Panc1 (cell line): ENCODE data around the gene SATB1. TPM values are rescaled to one million over a fixed set of nuclear protein-coding genes. Genes with fewer than 3 reads are reported as not detected.

Source experiments
- ATAC-seq: fragments of 200-7000 bp; cut with Tn5 transposase; 2 replicates; pipeline ENCODE4 v1.9.1; 2020; ENCODE audit warnings: mild to moderate bottlenecking, moderate library complexity
- BruUV-seq: library from RNA; stranded (reverse); fragments of 400-500 nt; replicated peaks from 2 replicates; lab custom pipeline; 2021; lab: Mats Ljungman, UMichigan
- CTCF ChIA-PET: fragments of 300-600 bp; sonication (Branson Sonifier 250); formaldehyde crosslinking; loops from one replicate; lab custom pipeline; 2022; ENCODE audit warnings: antibody characterized with exemption; lab: Charles Lee
- POLR2A ChIA-PET: fragments of 300-600 bp; sonication (Branson Sonifier 250); formaldehyde crosslinking; loops from one replicate; lab custom pipeline; 2022; ENCODE audit warnings: antibody characterized with exemption; lab: Charles Lee
- DNase-seq: peaks from one replicate; pipeline ENCODE4 v3.0.0-alpha.2; 2010; ENCODE audit warnings: low read depth, low spot score
- H3K27ac ChIP-seq: 2 replicates; pipeline ENCODE4 v1.5.1; 2011; ENCODE audit warnings: mild to moderate bottlenecking, low read length, inconsistent platforms
- H3K27me3 ChIP-seq: fragments of 200-500 bp; sonication (Bioruptor generic); 2 replicates; pipeline ENCODE4 v1.6.0; 2014; ENCODE audit warnings: low read length, inconsistent platforms; ENCODE audit not compliant: control insufficient read depth, insufficient read depth
- H3K36me3 ChIP-seq: fragments of 200-500 bp; sonication (Bioruptor generic); 2 replicates; pipeline ENCODE4 v1.5.1; 2014; ENCODE audit warnings: inconsistent platforms, mild to moderate bottlenecking, low read length, moderate library complexity; ENCODE audit not compliant: control insufficient read depth, insufficient read depth
- H3K4me1 ChIP-seq: 2 replicates; pipeline ENCODE4 v1.5.1; 2011; ENCODE audit warnings: inconsistent platforms, mild to moderate bottlenecking, low read length, moderate library complexity; ENCODE audit not compliant: control insufficient read depth, insufficient read depth
- H3K4me3 ChIP-seq, 2 experiments: 2 replicates each; pipeline ENCODE4 v1.5.1; 2011 to 2012; ENCODE audit warnings: low read depth in 2 of 2, low read length in 2 of 2, mild to moderate bottlenecking in 2 of 2, inconsistent platforms in 1 of 2, moderate library complexity in 1 of 2
- H3K9me3 ChIP-seq: fragments of 200-500 bp; sonication (Bioruptor generic); 2 replicates; pipeline ENCODE4 v1.5.1; 2014; ENCODE audit warnings: low read depth, mild to moderate bottlenecking, inconsistent platforms, low read length, moderate library complexity; ENCODE audit not compliant: control insufficient read depth, insufficient read depth
- CTCF ChIP-seq: fragments of 450-650 bp; IDR thresholded peaks from 2 replicates; pipeline ENCODE4 v1.5.1; 2017; ENCODE audit warnings: mild to moderate bottlenecking
- POLR2AphosphoS5 ChIP-seq: IDR thresholded peaks from 2 replicates; pipeline ENCODE4 v1.6.1; 2012; ENCODE audit warnings: mild to moderate bottlenecking, low read depth, low read length, moderate library complexity
- SIN3A ChIP-seq: IDR thresholded peaks from 2 replicates; pipeline ENCODE4 v1.6.1; 2012; ENCODE audit warnings: low read depth, mild to moderate bottlenecking, low read length, moderate library complexity, borderline replicate concordance; ENCODE audit not compliant: insufficient read depth
- TCF7L2 ChIP-seq: IDR thresholded peaks from 2 replicates; pipeline ENCODE4 v1.6.1; 2011; ENCODE audit warnings: mild to moderate bottlenecking, low read depth, low read length, inconsistent platforms
- in situ Hi-C: cut with HindIII; loops from 2 replicates; pipeline ENCODE4 v1.10.0; 2016; ENCODE audit warnings: low sequenced_read_pairs, low pct_unique_long_range_greater_than_20kb
- intact Hi-C: fragments of 100-400 bp; cut with micrococcal nuclease; formaldehyde crosslinking; loops from one replicate; pipeline ENCODE4 v1.10.0; 2022; ENCODE audit not compliant: unreplicated experiment
- total RNA-seq: library from RNA; stranded (reverse); gene quantifications from one replicate; pipeline ENCODE4 v1.2.1, GENCODE V29; 2021; ENCODE audit not compliant: unreplicated experiment
- TF ChIP-seq, protein P1 (sequence below), 2 experiments: IDR thresholded peaks; 2 replicates each; pipeline ENCODE4 v1.6.1; 2011 to 2012; ENCODE audit warnings: low read depth in 2 of 2, control low read depth in 1 of 2, low read length in 1 of 2, mild to moderate bottlenecking in 1 of 2, moderate library complexity in 1 of 2; ENCODE audit not compliant: insufficient read depth in 1 of 2

Gene SATB1
- total RNA-seq, 1 experiment from 2014 or later, result 0.31 TPM

- POLR2A ChIA-PET, result interaction anchor here (0.6 kb wide), 1 partner anchor 62 kb away, joined by 5 read pairs; no protein-coding TSS in a partner anchor
- DNase-seq (no peak), ATAC-seq (no peak)
- BruUV-seq, result no TSS peak
- no peaks in the 10 kb centered on the region for H3K9me3 ChIP-seq
- CTCF ChIA-PET, result no interaction called here
- in situ Hi-C loops (no loop called here), intact Hi-C loops (no loop called here)
- H3K36me3 ChIP-seq, result no peaks in the 10 kb centered on the region
- H3K4me1 ChIP-seq, result no peaks in the 10 kb centered on the region
- no peak overlapping the region for H3K27ac ChIP-seq
- TF ChIP-seq, protein P1, sequence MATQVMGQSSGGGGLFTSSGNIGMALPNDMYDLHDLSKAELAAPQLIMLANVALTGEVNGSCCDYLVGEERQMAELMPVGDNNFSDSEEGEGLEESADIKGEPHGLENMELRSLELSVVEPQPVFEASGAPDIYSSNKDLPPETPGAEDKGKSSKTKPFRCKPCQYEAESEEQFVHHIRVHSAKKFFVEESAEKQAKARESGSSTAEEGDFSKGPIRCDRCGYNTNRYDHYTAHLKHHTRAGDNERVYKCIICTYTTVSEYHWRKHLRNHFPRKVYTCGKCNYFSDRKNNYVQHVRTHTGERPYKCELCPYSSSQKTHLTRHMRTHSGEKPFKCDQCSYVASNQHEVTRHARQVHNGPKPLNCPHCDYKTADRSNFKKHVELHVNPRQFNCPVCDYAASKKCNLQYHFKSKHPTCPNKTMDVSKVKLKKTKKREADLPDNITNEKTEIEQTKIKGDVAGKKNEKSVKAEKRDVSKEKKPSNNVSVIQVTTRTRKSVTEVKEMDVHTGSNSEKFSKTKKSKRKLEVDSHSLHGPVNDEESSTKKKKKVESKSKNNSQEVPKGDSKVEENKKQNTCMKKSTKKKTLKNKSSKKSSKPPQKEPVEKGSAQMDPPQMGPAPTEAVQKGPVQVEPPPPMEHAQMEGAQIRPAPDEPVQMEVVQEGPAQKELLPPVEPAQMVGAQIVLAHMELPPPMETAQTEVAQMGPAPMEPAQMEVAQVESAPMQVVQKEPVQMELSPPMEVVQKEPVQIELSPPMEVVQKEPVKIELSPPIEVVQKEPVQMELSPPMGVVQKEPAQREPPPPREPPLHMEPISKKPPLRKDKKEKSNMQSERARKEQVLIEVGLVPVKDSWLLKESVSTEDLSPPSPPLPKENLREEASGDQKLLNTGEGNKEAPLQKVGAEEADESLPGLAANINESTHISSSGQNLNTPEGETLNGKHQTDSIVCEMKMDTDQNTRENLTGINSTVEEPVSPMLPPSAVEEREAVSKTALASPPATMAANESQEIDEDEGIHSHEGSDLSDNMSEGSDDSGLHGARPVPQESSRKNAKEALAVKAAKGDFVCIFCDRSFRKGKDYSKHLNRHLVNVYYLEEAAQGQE (IDR thresholded peaks at IDR 0.05; ENCODE audit: insufficient read depth in 1 of 2, low read depth in 2 of 2, low read length in 1 of 2), result no peak
- no peak for TF ChIP-seq POLR2AphosphoS5
- no peak for TF ChIP-seq CTCF
- TF ChIP-seq TCF7L2, result no peak
- no peak for TF ChIP-seq SIN3A
- H3K27me3 ChIP-seq, result no peaks in the 10 kb centered on the region
- no peak overlapping the region for H3K4me3 ChIP-seq
These were observed 55.5 kb downstream of the SATB1 start for GRCh38 chr3:18369551-18370185.

GRCh38 chr3:18366258-18366657, 58.9 kb downstream of the SATB1 start:
- no TSS peak for BruUV-seq
- Histone ChIP-seq H3K4me1 (no peaks in the 10 kb centered on the region), H3K36me3 (no peaks in the 10 kb centered on the region), H3K27ac (no peak overlapping the region), H3K9me3 (no peaks in the 10 kb centered on the region), H3K27me3 (no peaks in the 10 kb centered on the region), H3K4me3 (no peak overlapping the region)
- DNase-seq (no peak), ATAC-seq (no peak)
- TF ChIP-seq CTCF (no peak), POLR2AphosphoS5 (no peak), SIN3A (no peak), TCF7L2 (no peak)
- TF ChIP-seq, protein P1 (IDR thresholded peaks at IDR 0.05; ENCODE audit: insufficient read depth in 1 of 2, low read depth in 2 of 2, low read length in 1 of 2), result no peak
- in situ Hi-C loops (no loop called here), intact Hi-C loops (no loop called here)
- ChIA-PET CTCF (no interaction called here), POLR2A (no interaction called here)
